H9 (cell line): ENCODE results near the gene XYLB. TPM values are rescaled to one million over a fixed set of nuclear protein-coding genes. Genes with fewer than 3 reads are reported as not detected.

Source experiments
- DNase-seq: peaks from one replicate; pipeline ENCODE4 v3.0.0-alpha.2; 2017
- H2AFZ ChIP-seq: one replicate; pipeline ENCODE4 v1.6.1; 2013; ENCODE audit warnings: mild to moderate bottlenecking, low read length, control low read depth, moderate library complexity
- H2AK5ac ChIP-seq: 2 replicates; pipeline ENCODE4 v1.6.1; 2013; ENCODE audit warnings: low read length, control low read depth, mixed read lengths; ENCODE audit not compliant: insufficient read length
- H2BK120ac ChIP-seq: one replicate; pipeline ENCODE4 v1.6.1; 2013; ENCODE audit warnings: low read depth, mild to moderate bottlenecking, low read length, control low read depth, inconsistent platforms; ENCODE audit not compliant: poor library complexity, severe bottlenecking
- H2BK12ac ChIP-seq: 2 replicates; pipeline ENCODE4 v1.6.1; 2013; ENCODE audit warnings: low read length, control low read depth, mixed read lengths, low read depth; ENCODE audit not compliant: insufficient read length
- H2BK15ac ChIP-seq: 2 replicates; pipeline ENCODE4 v1.6.1; 2013; ENCODE audit warnings: low read depth, low read length, control low read depth
- H2BK20ac ChIP-seq: one replicate; pipeline ENCODE4 v1.6.1; 2013; ENCODE audit warnings: low read depth, mild to moderate bottlenecking, low read length, control low read depth, inconsistent platforms; ENCODE audit not compliant: poor library complexity, severe bottlenecking
- H2BK5ac ChIP-seq: 2 replicates; pipeline ENCODE4 v1.6.1; 2013; ENCODE audit warnings: low read length, control low read depth, mixed read lengths; ENCODE audit not compliant: insufficient read length
- H3K14ac ChIP-seq: 2 replicates; pipeline ENCODE4 v1.6.1; 2013; ENCODE audit warnings: low read length, control low read depth; ENCODE audit not compliant: insufficient read depth
- H3K18ac ChIP-seq: 2 replicates; pipeline ENCODE4 v1.6.1; 2013; ENCODE audit warnings: low read depth, mild to moderate bottlenecking, mixed read lengths, low read length, control low read depth; ENCODE audit not compliant: insufficient read length
- H3K23ac ChIP-seq: 2 replicates; pipeline ENCODE4 v1.6.1; 2013; ENCODE audit warnings: low read length, control low read depth, mixed read lengths, low read depth; ENCODE audit not compliant: insufficient read length
- H3K23me2 ChIP-seq: 2 replicates; pipeline ENCODE4 v1.6.1; 2013; ENCODE audit warnings: low read depth, mild to moderate bottlenecking, mixed read lengths, low read length, control low read depth; ENCODE audit not compliant: insufficient read length, poor library complexity, severe bottlenecking
- H3K27ac ChIP-seq: 2 replicates; pipeline ENCODE4 v1.5.1; 2013; ENCODE audit warnings: low read length, control low read depth, mixed read lengths, low read depth; ENCODE audit not compliant: insufficient read length
- H3K27me3 ChIP-seq: 2 replicates; pipeline ENCODE4 v1.6.1; 2013; ENCODE audit warnings: low read length, control low read depth, inconsistent platforms; ENCODE audit not compliant: insufficient read depth
- H3K4ac ChIP-seq: 2 replicates; pipeline ENCODE4 v1.6.1; 2013; ENCODE audit warnings: low read depth, mild to moderate bottlenecking, control low read depth, inconsistent platforms, low read length, moderate library complexity
- H3K4me1 ChIP-seq: 2 replicates; pipeline ENCODE4 v1.6.1; 2013; ENCODE audit warnings: low read length, control low read depth, inconsistent platforms; ENCODE audit not compliant: insufficient read depth
- H3K4me2 ChIP-seq: 2 replicates; pipeline ENCODE4 v1.6.1; 2013; ENCODE audit warnings: low read length, control low read depth, mixed read lengths; ENCODE audit not compliant: insufficient read length, insufficient read depth
- H3K56ac ChIP-seq: 2 replicates; pipeline ENCODE4 v1.6.1; 2013; ENCODE audit warnings: low read depth, mild to moderate bottlenecking, mixed read lengths, low read length, control low read depth; ENCODE audit not compliant: insufficient read length
- H3K79me1 ChIP-seq: 2 replicates; pipeline ENCODE4 v1.6.1; 2013; ENCODE audit warnings: low read depth, mild to moderate bottlenecking, moderate library complexity, low read length, control low read depth, inconsistent platforms; ENCODE audit not compliant: insufficient read depth, poor library complexity, severe bottlenecking
- H3K79me2 ChIP-seq: 2 replicates; pipeline ENCODE4 v1.6.1; 2013; ENCODE audit warnings: low read length, control low read depth, inconsistent platforms; ENCODE audit not compliant: insufficient read depth
- H3K9ac ChIP-seq: 2 replicates; pipeline ENCODE4 v1.6.1; 2013; ENCODE audit warnings: low read length, control low read depth, mixed read lengths; ENCODE audit not compliant: insufficient read length; ENCODE audit errors: extremely low read depth
- H3K9me3 ChIP-seq: one replicate; pipeline ENCODE4 v1.6.1; 2013; ENCODE audit warnings: low read depth, low read length, inconsistent platforms; ENCODE audit not compliant: control insufficient read depth
- H3T11ph ChIP-seq: one replicate; pipeline ENCODE4 v1.6.1; 2013; ENCODE audit warnings: mild to moderate bottlenecking, low read length, control low read depth, inconsistent platforms
- H4K20me1 ChIP-seq: one replicate; pipeline ENCODE4 v1.6.1; 2013; ENCODE audit not compliant: control insufficient read depth, insufficient read length, insufficient read depth
- H4K5ac ChIP-seq: 2 replicates; pipeline ENCODE4 v1.6.1; 2013; ENCODE audit warnings: low read depth, mild to moderate bottlenecking, mixed read lengths, low read length, control low read depth; ENCODE audit not compliant: insufficient read length
- H4K8ac ChIP-seq: replicated peaks from 2 replicates; pipeline ENCODE4 v1.6.1; 2013; ENCODE audit warnings: low read length, control low read depth, mixed read lengths, low read depth; ENCODE audit not compliant: insufficient read length
- H4K91ac ChIP-seq: 2 replicates; pipeline ENCODE4 v1.6.1; 2013; ENCODE audit warnings: low read depth, mild to moderate bottlenecking, moderate library complexity, mixed read lengths, low read length, control low read depth; ENCODE audit not compliant: insufficient read length
- H3K27ac Mint-ChIP-seq, 3 experiments: 2 replicates in 2 of 3; 3 replicates in 1 of 3; pipeline ENCODE4 v1.8.0; 2020 to 2021; ENCODE audit warnings: mixed read lengths in 3 of 3, mild to moderate bottlenecking in 1 of 3, moderate library complexity in 1 of 3
- H3K27me3 Mint-ChIP-seq: 2 replicates; pipeline ENCODE4 v1.8.0; 2021; ENCODE audit warnings: low read depth, mild to moderate bottlenecking, moderate library complexity, mixed read lengths
- H3K36me3 Mint-ChIP-seq, 3 experiments: 2 replicates in 2 of 3; 3 replicates in 1 of 3; pipeline ENCODE4 v1.8.0; 2020 to 2021; ENCODE audit warnings: low read depth in 3 of 3, mixed read lengths in 3 of 3; ENCODE audit not compliant: insufficient read depth in 1 of 3
- H3K4me1 Mint-ChIP-seq, 2 experiments: 2 replicates each; pipeline ENCODE4 v1.8.0; 2020; ENCODE audit warnings: mixed read lengths in 2 of 2
- H3K4me3 Mint-ChIP-seq, 2 experiments: 2 replicates in 1 of 2; 3 replicates in 1 of 2; pipeline ENCODE4 v1.8.0; 2020 to 2021; ENCODE audit warnings: mild to moderate bottlenecking in 2 of 2, mixed read lengths in 2 of 2, moderate library complexity in 1 of 2
- H3K9me3 Mint-ChIP-seq, 2 experiments: 2 replicates in 1 of 2; 3 replicates in 1 of 2; pipeline ENCODE4 v1.8.0; 2020; ENCODE audit warnings: mild to moderate bottlenecking in 2 of 2, mixed read lengths in 2 of 2, moderate library complexity in 1 of 2
- CTCF ChIP-seq: fragments of 200-600 bp; sonication (generic); conservative IDR thresholded peaks from 3 replicates; pipeline ENCODE4 v1.8.0; 2021; ENCODE audit warnings: antibody characterized with exemption, mild to moderate bottlenecking
- WGBS: extraction: QIAGEN DNeasy Blood & Tissue Kit; methylation state at CpG from one replicate; pipeline ENCODE4 v1.1.7; 2013; ENCODE audit warnings: missing lambda C conversion rate, low lambda C conversion rate, mixed read lengths; ENCODE audit not compliant: insufficient read length; ENCODE audit errors: extremely low coverage; 5-methylcytosine and 5-hydroxymethylcytosine counted together
- total RNA-seq: library from RNA; stranded (reverse); gene quantifications from 2 replicates; pipeline ENCODE4 v1.2.1, GENCODE V29; 2021

The XYLB gene
- total RNA-seq, 1 experiment from 2014 or later, result 2.6 TPM

DNA sequence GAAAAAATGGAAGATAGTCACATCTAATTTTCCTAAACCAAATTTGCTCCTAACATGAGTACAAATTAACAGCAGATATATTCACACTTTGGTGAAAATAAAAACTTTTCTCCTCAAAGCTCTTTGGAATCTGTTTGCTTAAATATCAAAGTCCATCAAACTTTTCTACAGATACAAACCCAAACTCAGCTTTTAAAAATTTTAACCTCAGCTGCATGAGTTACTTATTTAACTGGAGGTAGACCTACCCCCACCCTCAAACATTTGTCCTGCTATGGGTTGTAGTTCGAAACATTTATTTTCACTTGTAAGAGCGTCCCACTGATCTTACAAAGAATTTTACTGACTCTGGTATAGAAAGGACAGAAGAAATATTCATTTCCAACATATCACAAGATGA is 8.9 kb upstream of the XYLB start:
- no peak overlapping the region for H3K4me3 Mint-ChIP-seq
- Histone ChIP-seq H4K8ac (no peak overlapping the region), H3K14ac (no peak overlapping the region), H2BK120ac (no peak overlapping the region), H2AK5ac (no peak overlapping the region), H3K27ac (no peak overlapping the region), H3K18ac (no peak overlapping the region), H2AFZ (no peak overlapping the region), H2BK12ac (no peak overlapping the region), H3K9ac (no peak overlapping the region), H4K91ac (no peak overlapping the region), H3K23ac (no peak overlapping the region), H3T11ph (no peak overlapping the region), H3K79me2 (no peaks in the 10 kb centered on the region), H3K79me1 (no peaks in the 10 kb centered on the region), H2BK20ac (no peak overlapping the region), H2BK15ac (no peak overlapping the region), H4K5ac (no peak overlapping the region), H3K4ac (no peak overlapping the region), H3K9me3 (no peaks in the 10 kb centered on the region), H4K20me1 (no peaks in the 10 kb centered on the region), H3K4me1 (no peaks in the 10 kb centered on the region), H3K4me2 (no peak overlapping the region), H3K56ac (no peak overlapping the region), H3K27me3 (no peaks in the 10 kb centered on the region), H3K23me2 (no peaks in the 10 kb centered on the region), H2BK5ac (no peak overlapping the region)
- no peak for DNase-seq
- H3K9me3 Mint-ChIP-seq, result no peaks in the 10 kb centered on the region
- no peak for TF ChIP-seq CTCF
- 0 out of 4 replicates have a peak, but pooled peaks cover 0 to 4% of the 10 kb centered on the region in 2 experiments for H3K4me1 Mint-ChIP-seq
- no CpG with 5 or more reads among the region's 2 CpGs for WGBS
- H3K27me3 Mint-ChIP-seq, result peaks cover 4% of the 10 kb centered on the region
- no peak overlapping the region for H3K27ac Mint-ChIP-seq
- H3K36me3 Mint-ChIP-seq, result no peaks in the 10 kb centered on the region
